ENCODE measurements around the gene ZNF831.

ZNF831 gene

DNA sequence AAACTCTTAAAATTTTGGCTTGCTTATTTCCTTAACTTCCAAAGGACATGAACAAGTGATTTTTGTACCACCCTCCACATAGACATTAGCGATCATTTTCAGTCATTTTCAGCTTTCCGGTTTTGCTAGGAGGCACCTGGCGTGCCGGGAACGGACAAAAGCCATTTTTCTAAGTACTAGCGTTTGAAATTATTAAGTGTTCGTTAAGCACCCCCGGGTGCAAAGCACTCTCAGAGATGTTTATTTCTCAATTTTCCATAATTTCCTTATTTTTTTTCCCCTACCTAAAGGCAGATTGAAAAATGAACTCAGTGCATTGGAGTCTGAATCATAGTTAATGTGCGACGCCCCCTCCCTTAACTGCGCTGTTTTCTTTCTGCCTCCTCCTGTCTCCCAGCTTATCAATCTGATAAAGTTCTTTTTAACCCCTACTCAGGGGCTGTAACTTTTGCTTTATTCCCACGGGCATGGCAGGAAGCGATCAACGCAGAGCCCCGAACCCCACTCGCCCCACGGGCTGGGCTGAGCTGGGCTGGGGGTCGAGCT, 58.2 kb downstream of the ZNF831 start:
- TF ChIP-seq GABPA (IDR thresholded peaks at IDR 0.05; ENCODE audit: low read depth) = no peak
- TF ChIP-seq REST (IDR thresholded peaks at IDR 0.05; ENCODE audit: insufficient replicate concordance, low read depth) = no peak
- no peak for TF ChIP-seq POLR2AphosphoS5 (IDR thresholded peaks at IDR 0.05; ENCODE audit: low read depth)
- TF ChIP-seq SPI1 (IDR thresholded peaks at IDR 0.05; ENCODE audit: borderline replicate concordance, low read depth) = no peak
- TF ChIP-seq, protein P1, sequence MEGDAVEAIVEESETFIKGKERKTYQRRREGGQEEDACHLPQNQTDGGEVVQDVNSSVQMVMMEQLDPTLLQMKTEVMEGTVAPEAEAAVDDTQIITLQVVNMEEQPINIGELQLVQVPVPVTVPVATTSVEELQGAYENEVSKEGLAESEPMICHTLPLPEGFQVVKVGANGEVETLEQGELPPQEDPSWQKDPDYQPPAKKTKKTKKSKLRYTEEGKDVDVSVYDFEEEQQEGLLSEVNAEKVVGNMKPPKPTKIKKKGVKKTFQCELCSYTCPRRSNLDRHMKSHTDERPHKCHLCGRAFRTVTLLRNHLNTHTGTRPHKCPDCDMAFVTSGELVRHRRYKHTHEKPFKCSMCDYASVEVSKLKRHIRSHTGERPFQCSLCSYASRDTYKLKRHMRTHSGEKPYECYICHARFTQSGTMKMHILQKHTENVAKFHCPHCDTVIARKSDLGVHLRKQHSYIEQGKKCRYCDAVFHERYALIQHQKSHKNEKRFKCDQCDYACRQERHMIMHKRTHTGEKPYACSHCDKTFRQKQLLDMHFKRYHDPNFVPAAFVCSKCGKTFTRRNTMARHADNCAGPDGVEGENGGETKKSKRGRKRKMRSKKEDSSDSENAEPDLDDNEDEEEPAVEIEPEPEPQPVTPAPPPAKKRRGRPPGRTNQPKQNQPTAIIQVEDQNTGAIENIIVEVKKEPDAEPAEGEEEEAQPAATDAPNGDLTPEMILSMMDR (IDR thresholded peaks at IDR 0.05; ENCODE audit: insufficient read depth, low read length) = no peak
- no peaks in the 10 kb centered on the region for H3K27me3 ChIP-seq (ENCODE audit: insufficient read depth, poor library complexity, severe bottlenecking)
- DNase-seq (ENCODE audit: low read depth in 1 of 2, low spot score in 1 of 2) = no peak
- H3K4me3 ChIP-seq (replicated peaks; ENCODE audit: insufficient read depth, low read length) = peak overlapping the region; percentile 39
- no peak overlapping the region for H3K27ac ChIP-seq (replicated peaks)

- Histone ChIP-seq H3K27ac (replicated peaks) (no peak overlapping the region), H3K4me3 (replicated peaks; ENCODE audit: insufficient read depth, low read length) (peak overlapping the region; percentile 39), H3K27me3 (ENCODE audit: insufficient read depth, poor library complexity, severe bottlenecking) (no peaks in the 10 kb centered on the region)
- peak in 1 of 2 experiments; percentile 73 for DNase-seq (ENCODE audit: low read depth in 1 of 2, low spot score in 1 of 2)
- no peak for TF ChIP-seq POLR2AphosphoS5 (IDR thresholded peaks at IDR 0.05; ENCODE audit: low read depth)
- TF ChIP-seq, protein P1 (IDR thresholded peaks at IDR 0.05; ENCODE audit: insufficient read depth, low read length) = peak; percentile 72
Observed at GRCh38 chr20:59222253-59223181, 58.9 kb downstream of the ZNF831 start.

- Histone ChIP-seq H3K4me3 (replicated peaks; ENCODE audit: insufficient read depth, low read length) (no peak overlapping the region), H3K27me3 (ENCODE audit: insufficient read depth, poor library complexity, severe bottlenecking) (no peaks in the 10 kb centered on the region), H3K27ac (replicated peaks) (no peak overlapping the region)
- TF ChIP-seq POLR2AphosphoS5 (IDR thresholded peaks at IDR 0.05; ENCODE audit: low read depth) (no peak), REST (IDR thresholded peaks at IDR 0.05; ENCODE audit: insufficient replicate concordance, low read depth) (no peak), GABPA (IDR thresholded peaks at IDR 0.05; ENCODE audit: low read depth) (no peak), SPI1 (IDR thresholded peaks at IDR 0.05; ENCODE audit: borderline replicate concordance, low read depth) (no peak)
- TF ChIP-seq, protein P1 (IDR thresholded peaks at IDR 0.05; ENCODE audit: insufficient read depth, low read length) = no peak
- peak in 1 of 2 experiments; percentile 15 for DNase-seq (ENCODE audit: low read depth in 1 of 2, low spot score in 1 of 2)
Observed at GRCh38 chr20:59223182-59223601, 59.6 kb downstream of the ZNF831 start.

Data from HL-60 (cell line).